ENCODE results near the gene RGMA. TPM values are rescaled to one million over a fixed set of nuclear protein-coding genes. Genes with fewer than 3 reads are reported as not detected.

Gene RGMA
- polyA plus RNA-seq, 1 donor, result 12.5 TPM

DNA sequence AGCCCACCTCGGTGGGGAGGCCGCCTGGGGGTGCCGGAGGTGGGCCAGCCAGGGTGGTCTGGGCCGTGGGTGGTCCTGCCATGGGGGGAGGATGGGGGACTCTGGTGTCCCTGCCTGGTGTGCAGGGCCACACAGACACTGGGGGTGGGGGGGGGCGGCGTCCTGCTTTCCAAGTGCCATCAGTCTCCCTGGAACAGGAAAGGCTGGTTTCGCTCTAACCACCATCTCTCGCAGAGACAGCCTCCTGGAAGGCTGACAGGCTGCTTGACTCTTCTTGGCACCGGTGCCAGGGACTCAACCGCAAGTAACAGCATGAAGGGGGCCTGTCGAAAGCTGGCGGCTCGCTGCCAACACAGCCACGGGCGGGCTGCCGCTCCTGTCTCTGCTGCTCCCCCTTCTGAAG lies 40.3 kb downstream of the RGMA start:
- Histone ChIP-seq H3K27ac (ENCODE audit: low read length) (no peak overlapping the region), H3K4me3 (ENCODE audit: low read length) (no peak overlapping the region), H3K4me1 (ENCODE audit: control insufficient read depth, insufficient read depth, low read length) (no peaks in the 10 kb centered on the region), H3K36me3 (ENCODE audit: control insufficient read depth, insufficient read depth, low read length) (peaks cover 21% of the 10 kb centered on the region), H3K9me3 (ENCODE audit: control insufficient read depth, low read depth, low read length) (peaks cover 2% of the 10 kb centered on the region), H3K27me3 (ENCODE audit: control insufficient read depth, insufficient read depth, low read length) (no peaks in the 10 kb centered on the region)
- WGBS (ENCODE audit: insufficient coverage, low lambda C conversion rate), result no CpG with 5 or more reads among the region's 16 CpGs
- DNase-seq, result no peak

DNA sequence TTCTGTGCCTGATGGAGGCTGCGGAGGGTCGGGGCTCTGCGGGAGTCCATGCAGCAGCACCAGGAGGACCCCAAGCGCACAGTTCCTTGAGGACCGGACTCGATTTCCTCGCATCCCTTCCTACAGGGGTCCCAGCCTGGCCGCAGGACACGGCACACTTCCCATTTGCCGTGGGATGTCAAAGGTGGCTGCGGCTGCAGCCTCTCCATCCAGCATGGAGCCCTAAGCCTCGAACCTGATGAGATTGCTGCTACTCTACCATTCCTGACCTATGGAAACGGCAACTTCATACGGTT lies 40.6 kb downstream of the RGMA start:
- no peak for DNase-seq
- Histone ChIP-seq H3K36me3 (ENCODE audit: control insufficient read depth, insufficient read depth, low read length) (peaks cover 21% of the 10 kb centered on the region), H3K4me1 (ENCODE audit: control insufficient read depth, insufficient read depth, low read length) (no peaks in the 10 kb centered on the region), H3K9me3 (ENCODE audit: control insufficient read depth, low read depth, low read length) (peaks cover 2% of the 10 kb centered on the region), H3K27ac (ENCODE audit: low read length) (no peak overlapping the region), H3K4me3 (ENCODE audit: low read length) (no peak overlapping the region), H3K27me3 (ENCODE audit: control insufficient read depth, insufficient read depth, low read length) (no peaks in the 10 kb centered on the region)
- WGBS (ENCODE audit: insufficient coverage, low lambda C conversion rate), result no CpG with 5 or more reads among the region's 14 CpGs

DNA sequence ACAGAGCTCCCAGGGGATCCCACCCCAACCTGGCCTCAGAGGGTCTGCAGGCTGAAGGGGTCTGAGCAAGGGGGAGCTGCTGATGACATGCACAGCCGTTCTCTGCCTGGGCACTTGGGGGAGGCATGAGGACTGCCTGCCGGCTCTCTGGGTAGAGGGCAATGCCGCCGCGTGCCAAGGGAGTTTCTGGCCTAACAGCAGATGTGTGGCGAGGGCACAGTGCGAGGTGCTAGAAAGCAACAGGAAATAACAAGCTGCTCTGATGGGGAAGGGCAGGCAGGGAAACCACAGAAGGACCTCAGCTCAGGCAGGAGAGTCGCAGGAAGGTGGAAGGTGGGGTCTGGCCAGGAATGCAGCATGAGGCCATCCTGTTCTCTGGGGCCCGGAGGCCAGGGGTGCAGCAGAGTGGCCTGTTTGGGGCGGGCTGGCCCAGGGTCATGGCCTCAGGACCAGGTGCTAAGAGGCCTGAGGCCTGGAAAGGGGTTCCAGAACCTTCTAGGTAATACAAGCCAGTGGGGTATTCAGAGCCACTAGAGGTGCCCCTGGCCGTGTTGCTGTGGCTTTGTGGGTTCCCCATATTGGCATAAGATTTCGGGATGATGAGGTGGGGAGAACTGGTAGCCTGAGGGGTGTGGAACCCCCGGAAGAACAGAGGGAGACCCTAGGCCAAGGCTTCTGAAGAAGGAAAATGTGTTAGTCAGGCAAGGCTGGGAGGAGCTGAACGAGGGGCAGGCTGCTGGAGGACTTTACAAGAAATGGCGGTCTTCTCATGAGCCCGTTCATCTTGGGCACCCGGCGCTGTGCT lies 41.2 kb downstream of the RGMA start:
- Histone ChIP-seq H3K36me3 (ENCODE audit: control insufficient read depth, insufficient read depth, low read length) (peaks cover 21% of the 10 kb centered on the region), H3K4me1 (ENCODE audit: control insufficient read depth, insufficient read depth, low read length) (no peaks in the 10 kb centered on the region), H3K27ac (ENCODE audit: low read length) (no peak overlapping the region), H3K27me3 (ENCODE audit: control insufficient read depth, insufficient read depth, low read length) (no peaks in the 10 kb centered on the region), H3K9me3 (ENCODE audit: control insufficient read depth, low read depth, low read length) (peaks cover 2% of the 10 kb centered on the region), H3K4me3 (ENCODE audit: low read length) (no peak overlapping the region)
- no peak for DNase-seq
- no CpG with 5 or more reads among the region's 18 CpGs for WGBS (ENCODE audit: insufficient coverage, low lambda C conversion rate)

DNA sequence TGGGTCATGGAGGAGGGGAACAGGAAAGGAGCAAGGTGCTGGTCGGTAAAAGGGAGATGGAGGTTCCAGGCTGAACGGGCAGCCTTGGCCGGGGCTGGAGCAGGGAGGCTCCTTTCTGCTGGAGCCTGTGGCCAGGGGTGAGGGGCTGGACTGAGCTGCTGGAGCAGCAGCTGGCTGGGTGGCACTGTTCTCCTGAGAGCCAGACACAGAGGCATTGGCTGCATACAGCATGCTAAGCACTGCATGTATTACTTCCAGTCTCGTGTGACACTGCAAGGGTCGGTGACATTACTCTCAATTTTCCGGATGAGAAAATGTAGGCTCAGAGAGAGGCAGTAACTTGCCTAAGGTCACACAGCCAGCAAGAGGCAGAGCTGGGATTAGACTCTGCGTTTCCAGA lies 42.3 kb downstream of the RGMA start:
- Histone ChIP-seq H3K36me3 (ENCODE audit: control insufficient read depth, insufficient read depth, low read length) (peaks cover 21% of the 10 kb centered on the region), H3K9me3 (ENCODE audit: control insufficient read depth, low read depth, low read length) (peaks cover 2% of the 10 kb centered on the region), H3K27ac (ENCODE audit: low read length) (no peak overlapping the region), H3K4me3 (ENCODE audit: low read length) (no peak overlapping the region), H3K4me1 (ENCODE audit: control insufficient read depth, insufficient read depth, low read length) (no peaks in the 10 kb centered on the region), H3K27me3 (ENCODE audit: control insufficient read depth, insufficient read depth, low read length) (no peaks in the 10 kb centered on the region)
- DNase-seq, result no peak
- no CpG with 5 or more reads among the region's 7 CpGs for WGBS (ENCODE audit: insufficient coverage, low lambda C conversion rate)

DNA sequence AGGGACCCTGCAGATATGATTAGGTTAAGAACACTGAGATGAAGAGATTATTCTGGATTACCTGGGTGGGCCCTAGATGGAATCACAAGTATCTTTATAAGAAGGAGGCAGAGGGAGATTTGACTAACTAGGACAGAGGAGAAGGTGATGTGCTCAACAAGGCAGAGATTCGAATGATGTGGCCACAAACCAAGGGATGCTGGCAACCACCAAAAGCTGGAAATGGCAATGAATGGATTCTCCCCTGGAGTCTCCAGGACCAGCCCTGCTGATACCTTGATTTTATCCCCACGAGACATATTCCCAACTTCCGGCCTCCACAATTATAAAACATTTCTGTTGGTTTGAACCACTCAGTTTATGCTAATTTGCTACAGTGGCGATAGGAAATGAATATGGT lies 42.9 kb downstream of the RGMA start:
- Histone ChIP-seq H3K4me1 (ENCODE audit: control insufficient read depth, insufficient read depth, low read length) (no peaks in the 10 kb centered on the region), H3K36me3 (ENCODE audit: control insufficient read depth, insufficient read depth, low read length) (peaks cover 21% of the 10 kb centered on the region), H3K27me3 (ENCODE audit: control insufficient read depth, insufficient read depth, low read length) (no peaks in the 10 kb centered on the region), H3K4me3 (ENCODE audit: low read length) (no peak overlapping the region), H3K9me3 (ENCODE audit: control insufficient read depth, low read depth, low read length) (peaks cover 2% of the 10 kb centered on the region), H3K27ac (ENCODE audit: low read length) (no peak overlapping the region)
- 100% methylated on average over 1 of the region's 4 CpGs for WGBS (ENCODE audit: insufficient coverage, low lambda C conversion rate)
- no peak for DNase-seq

DNA sequence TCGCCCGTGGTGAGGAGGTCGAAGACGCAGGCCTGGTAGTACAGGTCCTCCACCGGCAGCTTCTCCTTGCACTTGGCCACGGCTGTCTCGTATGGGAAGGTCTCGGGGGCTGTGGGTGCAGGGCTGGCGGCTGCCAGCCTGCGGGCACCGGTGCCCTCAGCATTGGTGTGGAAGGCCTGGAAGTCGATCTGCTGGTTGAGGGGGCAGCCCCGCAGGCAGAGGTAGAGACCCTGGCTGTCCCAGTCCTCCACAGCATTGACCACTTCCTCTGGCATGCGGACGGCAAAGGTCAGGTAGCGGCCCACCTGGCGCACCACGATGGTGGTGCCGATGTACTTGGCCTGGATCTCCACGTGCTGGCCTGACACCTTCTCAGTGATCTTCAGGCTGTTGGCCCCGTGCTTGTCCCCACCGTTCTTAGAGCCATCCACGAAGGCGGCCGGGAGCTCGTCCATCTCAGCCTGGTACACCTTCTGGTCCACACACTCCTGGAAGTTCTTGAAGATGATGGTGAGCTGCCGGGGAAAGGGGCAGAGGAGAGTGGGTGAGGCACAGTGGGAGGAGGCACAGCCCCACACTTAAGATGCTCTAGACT lies 43.7 kb downstream of the RGMA start:
- Histone ChIP-seq H3K4me1 (ENCODE audit: control insufficient read depth, insufficient read depth, low read length) (no peaks in the 10 kb centered on the region), H3K27me3 (ENCODE audit: control insufficient read depth, insufficient read depth, low read length) (no peaks in the 10 kb centered on the region), H3K4me3 (ENCODE audit: low read length) (no peak overlapping the region), H3K36me3 (ENCODE audit: control insufficient read depth, insufficient read depth, low read length) (peaks cover 21% of the 10 kb centered on the region), H3K27ac (ENCODE audit: low read length) (no peak overlapping the region), H3K9me3 (ENCODE audit: control insufficient read depth, low read depth, low read length) (peaks cover 2% of the 10 kb centered on the region)
- DNase-seq, result no peak
- WGBS (ENCODE audit: insufficient coverage, low lambda C conversion rate), result no CpG with 5 or more reads among the region's 27 CpGs

DNA sequence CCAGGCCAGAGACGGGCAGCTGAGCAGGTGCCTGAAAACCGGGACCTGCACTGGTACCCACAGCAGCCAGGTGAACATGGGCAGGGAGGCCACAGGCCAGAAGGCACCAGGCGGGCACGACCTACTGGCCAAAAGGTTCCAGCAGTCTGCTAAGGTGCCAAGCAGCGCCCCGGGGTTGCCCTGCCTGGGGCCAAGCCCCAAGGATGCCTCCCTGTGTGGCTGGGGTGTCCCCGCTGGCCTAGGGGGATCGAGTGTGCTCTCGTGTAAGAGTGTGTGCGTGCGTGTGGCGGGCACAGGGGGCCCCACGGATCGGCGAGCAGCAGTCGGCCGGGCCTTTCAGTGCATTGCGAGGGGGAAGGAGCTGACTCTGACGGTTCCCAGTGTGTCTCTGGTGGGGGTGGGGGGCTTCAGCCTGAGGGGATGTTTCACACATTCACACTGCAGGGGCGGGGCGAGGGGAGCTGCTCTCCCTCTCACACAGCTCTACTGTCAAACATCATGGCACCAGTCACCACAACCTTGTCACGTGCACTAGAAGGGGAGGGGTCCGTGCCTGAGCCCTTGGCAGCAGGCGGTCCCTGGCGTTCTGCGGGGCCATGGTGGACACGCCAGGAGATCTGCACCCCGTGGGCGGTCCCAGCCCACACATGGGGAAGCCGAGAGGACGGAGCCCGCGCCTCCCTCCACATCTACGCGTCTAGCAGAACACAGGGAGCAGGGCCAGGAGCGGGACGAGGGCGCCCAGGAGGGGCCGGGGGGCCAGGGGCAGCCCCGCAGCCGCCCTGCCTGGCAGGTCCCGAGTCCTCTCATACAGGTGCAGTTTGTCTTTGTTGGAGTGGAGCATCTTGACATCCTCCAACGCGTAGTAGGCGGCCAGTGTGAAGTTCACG lies 44.5 kb downstream of the RGMA start:
- H3K27me3 ChIP-seq (ENCODE audit: control insufficient read depth, insufficient read depth, low read length), result no peaks in the 10 kb centered on the region

DNA sequence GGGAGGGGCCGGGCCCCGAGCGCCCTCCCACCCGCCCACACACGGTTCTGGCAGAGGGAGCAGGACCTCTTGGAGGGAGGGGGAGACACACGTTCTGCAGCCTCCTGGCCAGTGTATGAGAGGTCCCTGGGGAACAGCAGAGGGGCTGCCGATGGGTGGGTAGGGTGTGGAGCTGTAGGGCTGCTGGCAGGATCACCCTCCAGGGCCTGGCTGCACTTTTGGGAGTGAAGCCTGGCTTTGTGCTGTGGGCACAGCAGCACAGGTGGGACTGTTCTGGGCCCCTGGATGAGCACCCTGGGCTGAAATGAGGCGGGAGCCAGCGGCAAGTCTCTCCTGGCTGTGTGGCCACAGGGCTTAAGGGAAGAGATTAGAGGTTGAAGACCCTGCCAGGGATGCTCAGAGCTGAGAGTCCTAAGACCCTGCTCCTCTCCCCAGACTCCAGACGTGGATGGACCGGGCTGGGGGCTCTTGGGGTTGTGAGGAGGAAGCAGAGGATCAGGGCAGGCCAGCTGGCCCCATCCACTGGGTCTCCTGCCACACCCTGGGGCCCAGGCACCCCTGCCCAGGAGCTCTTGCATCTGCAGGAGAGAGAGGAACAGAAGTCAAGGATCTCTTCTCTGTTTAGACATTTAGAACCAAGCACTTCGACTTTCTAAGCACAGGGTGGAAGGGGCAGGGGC lies 45.2 kb downstream of the RGMA start:
- Histone ChIP-seq H3K27ac (ENCODE audit: low read length) (no peak overlapping the region), H3K27me3 (ENCODE audit: control insufficient read depth, insufficient read depth, low read length) (no peaks in the 10 kb centered on the region), H3K36me3 (ENCODE audit: control insufficient read depth, insufficient read depth, low read length) (peaks cover 13% of the 10 kb centered on the region), H3K4me3 (ENCODE audit: low read length) (no peak overlapping the region), H3K9me3 (ENCODE audit: control insufficient read depth, low read depth, low read length) (peaks cover 2% of the 10 kb centered on the region), H3K4me1 (ENCODE audit: control insufficient read depth, insufficient read depth, low read length) (no peaks in the 10 kb centered on the region)
- DNase-seq, result no peak
- WGBS (ENCODE audit: insufficient coverage, low lambda C conversion rate), result no CpG with 5 or more reads among the region's 12 CpGs

More for the DNA sequence above, 44.5 kb downstream of the RGMA start:
- DNase-seq, result no peak
- Histone ChIP-seq H3K4me1 (ENCODE audit: control insufficient read depth, insufficient read depth, low read length) (no peaks in the 10 kb centered on the region), H3K4me3 (ENCODE audit: low read length) (no peak overlapping the region), H3K9me3 (ENCODE audit: control insufficient read depth, low read depth, low read length) (peaks cover 2% of the 10 kb centered on the region), H3K27ac (ENCODE audit: low read length) (no peak overlapping the region), H3K36me3 (ENCODE audit: control insufficient read depth, insufficient read depth, low read length) (peaks cover 16% of the 10 kb centered on the region)
- no CpG with 5 or more reads among the region's 46 CpGs for WGBS (ENCODE audit: insufficient coverage, low lambda C conversion rate)

DNA sequence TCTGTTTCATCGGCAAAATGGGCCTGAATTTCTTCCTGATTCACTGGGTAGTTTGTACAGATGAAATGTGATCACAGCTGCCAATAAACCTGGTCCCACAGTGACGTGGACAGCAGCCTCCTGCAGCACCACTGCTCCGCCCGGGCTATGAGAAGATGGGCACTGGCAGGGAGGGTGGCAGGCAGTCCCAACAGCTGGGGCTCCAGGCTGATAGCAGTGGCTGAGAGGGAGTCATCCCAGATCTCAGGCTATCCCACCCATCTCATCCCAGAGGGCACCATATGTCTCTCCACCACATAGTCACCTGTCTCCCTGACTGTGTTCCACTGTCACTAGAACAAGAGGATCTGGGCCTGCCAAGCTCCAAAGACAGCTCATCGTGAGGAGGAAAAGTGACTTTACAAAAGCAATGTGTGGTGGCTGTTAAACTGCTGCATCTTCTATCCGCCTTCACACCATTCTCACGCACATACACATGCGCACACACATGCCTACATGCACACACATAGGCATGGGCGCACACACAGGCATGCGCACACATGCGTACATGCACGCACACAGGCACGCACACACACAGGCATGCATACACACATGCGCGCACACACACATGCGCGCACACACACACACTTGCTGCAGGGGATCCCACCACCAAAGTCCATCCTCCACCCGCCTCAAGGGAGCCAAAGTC lies 46.2 kb downstream of the RGMA start:
- H3K27me3 ChIP-seq (ENCODE audit: control insufficient read depth, insufficient read depth, low read length), result no peaks in the 10 kb centered on the region
- no peak for DNase-seq

DNA sequence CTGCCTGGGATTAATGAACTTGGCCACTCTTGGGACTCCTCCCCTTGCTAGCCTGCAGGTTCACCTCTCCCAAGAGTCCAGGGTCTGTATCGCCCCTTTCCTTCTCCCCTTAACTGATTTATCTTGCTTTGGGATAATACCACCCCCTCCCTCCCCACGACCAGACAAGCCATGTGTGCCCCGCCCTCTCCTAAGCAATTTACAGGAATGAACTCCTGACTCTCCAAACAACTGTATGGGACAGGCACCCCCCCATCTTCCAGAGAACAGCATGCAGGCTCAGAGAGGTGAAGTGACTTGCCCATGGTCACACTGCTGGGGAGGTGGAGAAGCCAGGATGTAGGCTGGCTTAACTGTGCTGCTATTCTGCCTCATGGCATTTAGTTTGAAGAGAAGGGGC lies 46.8 kb downstream of the RGMA start:
- WGBS (ENCODE audit: insufficient coverage, low lambda C conversion rate), result no CpG with 5 or more reads among the region's 3 CpGs
- Histone ChIP-seq H3K27ac (ENCODE audit: low read length) (no peak overlapping the region), H3K9me3 (ENCODE audit: control insufficient read depth, low read depth, low read length) (no peaks in the 10 kb centered on the region), H3K4me3 (ENCODE audit: low read length) (no peak overlapping the region), H3K4me1 (ENCODE audit: control insufficient read depth, insufficient read depth, low read length) (no peaks in the 10 kb centered on the region), H3K27me3 (ENCODE audit: control insufficient read depth, insufficient read depth, low read length) (peaks cover under 1% of the 10 kb centered on the region), H3K36me3 (ENCODE audit: control insufficient read depth, insufficient read depth, low read length) (peaks cover 13% of the 10 kb centered on the region)
- DNase-seq, result no peak

More for the DNA sequence above, 46.2 kb downstream of the RGMA start:
- Histone ChIP-seq H3K4me3 (ENCODE audit: low read length) (no peak overlapping the region), H3K27ac (ENCODE audit: low read length) (no peak overlapping the region), H3K9me3 (ENCODE audit: control insufficient read depth, low read depth, low read length) (no peaks in the 10 kb centered on the region), H3K4me1 (ENCODE audit: control insufficient read depth, insufficient read depth, low read length) (no peaks in the 10 kb centered on the region), H3K36me3 (ENCODE audit: control insufficient read depth, insufficient read depth, low read length) (peaks cover 13% of the 10 kb centered on the region)
- WGBS (ENCODE audit: insufficient coverage, low lambda C conversion rate), result no CpG with 5 or more reads among the region's 18 CpGs

Measured in large intestine (tissue), 3 donors.